Measurements from ENCODE around the gene SOX18.

SOX18 gene

GRCh38 chr20:64067733-64068307 is 18.4 kb upstream of the SOX18 start:
- no peak for DNase-seq

GRCh38 chr20:64067005-64067632 is 17.7 kb upstream of the SOX18 start:
- DNase-seq = no peak

GRCh38 chr20:64065974-64066343 is 16.5 kb upstream of the SOX18 start:
- no peak for DNase-seq

- DNase-seq = no peak
Observed at GRCh38 chr20:64065062-64065973, 15.9 kb upstream of the SOX18 start.

- DNase-seq = no peak
Observed at GRCh38 chr20:64064145-64064698, 14.8 kb upstream of the SOX18 start.

GRCh38 chr20:64063389-64064144 is 14.1 kb upstream of the SOX18 start:
- DNase-seq = no peak

GRCh38 chr20:64062596-64063388 is 13.4 kb upstream of the SOX18 start, which contains the start of gene TCEA2:
TCEA2 (plus strand) TSS chr20:64063198; CDS start chr20:64063313, 115 bp downstream.
- peak; percentile 91 for DNase-seq

GRCh38 chr20:64062276-64062595 is 12.8 kb upstream of the SOX18 start:
- DNase-seq = no peak

GRCh38 chr20:64058536-64058935 is 9.1 kb upstream of the SOX18 start:
- DNase-seq = no peak

GRCh38 chr20:64057628-64058498 is 8.4 kb upstream of the SOX18 start:
- DNase-seq = peak; percentile 22

- no peak for DNase-seq
Observed at GRCh38 chr20:64056889-64057627, 7.6 kb upstream of the SOX18 start.

- no peak for DNase-seq
Observed at GRCh38 chr20:64056639-64056888, 7.1 kb upstream of the SOX18 start.

GRCh38 chr20:64055893-64056638 is 6.6 kb upstream of the SOX18 start:
- DNase-seq = no peak

GRCh38 chr20:64055396-64055892 is 6.0 kb upstream of the SOX18 start:
- DNase-seq = no peak

GRCh38 chr20:64053841-64054661 is 4.6 kb upstream of the SOX18 start:
- no peak for DNase-seq

GRCh38 chr20:64052987-64053840 is 3.8 kb upstream of the SOX18 start:
- no peak for DNase-seq

GRCh38 chr20:64052326-64052722 is 2.9 kb upstream of the SOX18 start:
- no peak for DNase-seq

Measured in NCI-H1092 (cell line).